Neuronal stem cell (in vitro differentiated cells): ENCODE results near the gene DNAH17.

Source experiments
- DNase-seq: peaks from one replicate; pipeline ENCODE4 v3.0.0-alpha.2; 2013; ENCODE audit warnings: low spot score
- H2AFZ ChIP-seq: one replicate; pipeline ENCODE4 v1.6.1; 2013; ENCODE audit warnings: mild to moderate bottlenecking, low read length, inconsistent platforms
- H2AK5ac ChIP-seq: 2 replicates; pipeline ENCODE4 v1.6.1; 2013; ENCODE audit warnings: low read depth, mild to moderate bottlenecking, inconsistent platforms, low read length, moderate library complexity, mixed read lengths
- H2BK120ac ChIP-seq: 2 replicates; pipeline ENCODE4 v1.6.1; 2013; ENCODE audit warnings: low read depth, mild to moderate bottlenecking, inconsistent platforms, low read length, moderate library complexity, mixed read lengths
- H2BK12ac ChIP-seq: one replicate; pipeline ENCODE4 v1.6.1; 2013; ENCODE audit warnings: low read length, inconsistent platforms
- H2BK15ac ChIP-seq: 2 replicates; pipeline ENCODE4 v1.6.1; 2013; ENCODE audit warnings: mild to moderate bottlenecking, low read length, inconsistent platforms, mixed read lengths
- H2BK5ac ChIP-seq: one replicate; pipeline ENCODE4 v1.6.1; 2013; ENCODE audit warnings: inconsistent platforms, mild to moderate bottlenecking, low read length, moderate library complexity
- H3K14ac ChIP-seq: one replicate; pipeline ENCODE4 v1.6.1; 2013; ENCODE audit warnings: low read length, inconsistent platforms
- H3K18ac ChIP-seq: 2 replicates; pipeline ENCODE4 v1.6.1; 2013; ENCODE audit warnings: low read length, inconsistent platforms
- H3K23ac ChIP-seq: 2 replicates; pipeline ENCODE4 v1.6.1; 2013; ENCODE audit warnings: low read depth, mild to moderate bottlenecking, mixed read lengths, low read length, inconsistent platforms; ENCODE audit not compliant: poor library complexity
- H3K27ac ChIP-seq: replicated peaks from 3 replicates; pipeline ENCODE4 v1.5.1; 2013; ENCODE audit warnings: low read length, inconsistent platforms
- H3K27me3 ChIP-seq, 3 experiments: 2 replicates each; pipeline ENCODE4 v1.6.1; 2013; ENCODE audit warnings: low read length in 3 of 3, mild to moderate bottlenecking in 2 of 3, inconsistent platforms in 1 of 3, low read depth in 1 of 3, mixed read lengths in 1 of 3, moderate library complexity in 1 of 3; ENCODE audit not compliant: control insufficient read depth in 3 of 3, insufficient read depth in 3 of 3
- H3K36me3 ChIP-seq, 2 donors: replicated peaks in 1 of 2; 2 replicates each; pipeline ENCODE4 v1.6.1; 2013; ENCODE audit warnings: low read length in 2 of 2; ENCODE audit not compliant: control insufficient read depth in 2 of 2, insufficient read depth in 2 of 2
- H3K4ac ChIP-seq: 2 replicates; pipeline ENCODE4 v1.6.1; 2013; ENCODE audit warnings: inconsistent platforms, mild to moderate bottlenecking, low read length, moderate library complexity
- H3K4me1 ChIP-seq, 2 donors: 1 replicate in 1 of 2; 2 replicates in 1 of 2; pipeline ENCODE4 v1.6.1; 2013; ENCODE audit warnings: low read length in 2 of 2, low read depth in 1 of 2; ENCODE audit not compliant: control insufficient read depth in 2 of 2, insufficient read depth in 1 of 2
- H3K4me2 ChIP-seq: one replicate; pipeline ENCODE4 v1.6.1; 2013; ENCODE audit warnings: mild to moderate bottlenecking, low read length, inconsistent platforms; ENCODE audit not compliant: insufficient read depth, poor library complexity, severe bottlenecking
- H3K4me3 ChIP-seq, 2 donors: 2 replicates each; pipeline ENCODE4 v1.5.1; 2013; ENCODE audit warnings: low read length in 2 of 2, mild to moderate bottlenecking in 2 of 2, inconsistent platforms in 1 of 2, moderate library complexity in 1 of 2
- H3K79me1 ChIP-seq: one replicate; pipeline ENCODE4 v1.6.1; 2013; ENCODE audit warnings: low read depth, mild to moderate bottlenecking, inconsistent platforms, low read length, moderate library complexity
- H3K9ac ChIP-seq: one replicate; pipeline ENCODE4 v1.6.1; 2013; ENCODE audit warnings: mild to moderate bottlenecking, low read depth, low read length, inconsistent platforms; ENCODE audit not compliant: poor library complexity
- H3K9me3 ChIP-seq, 2 donors: replicated peaks in 1 of 2; 2 replicates each; pipeline versions ENCODE3 to v1.6.1; 2013; ENCODE audit warnings: low read length in 2 of 2, mild to moderate bottlenecking in 2 of 2, inconsistent platforms in 1 of 2, low read depth in 1 of 2, mixed read lengths in 1 of 2, moderate library complexity in 1 of 2; ENCODE audit not compliant: control insufficient read depth in 2 of 2, insufficient read depth in 1 of 2
- H4K8ac ChIP-seq: one replicate; pipeline ENCODE4 v1.6.1; 2013; ENCODE audit warnings: low read depth, mild to moderate bottlenecking, inconsistent platforms, low read length, moderate library complexity
- H4K91ac ChIP-seq: one replicate; pipeline ENCODE4 v1.6.1; 2013; ENCODE audit warnings: low read length, low read depth, mild to moderate bottlenecking, inconsistent platforms; ENCODE audit not compliant: poor library complexity
- WGBS, 2 donors: extraction: QIAGEN DNeasy Blood & Tissue Kit; methylation state at CpG; one replicate each; pipeline ENCODE4 v1.1.7; 2013; ENCODE audit warnings: missing lambda C conversion rate in 2 of 2, mixed read lengths in 1 of 2; ENCODE audit not compliant: insufficient read length in 2 of 2, insufficient replicate concordance in 1 of 2; ENCODE audit errors: extremely low coverage in 2 of 2; 5-methylcytosine and 5-hydroxymethylcytosine counted together

Gene DNAH17

DNA sequence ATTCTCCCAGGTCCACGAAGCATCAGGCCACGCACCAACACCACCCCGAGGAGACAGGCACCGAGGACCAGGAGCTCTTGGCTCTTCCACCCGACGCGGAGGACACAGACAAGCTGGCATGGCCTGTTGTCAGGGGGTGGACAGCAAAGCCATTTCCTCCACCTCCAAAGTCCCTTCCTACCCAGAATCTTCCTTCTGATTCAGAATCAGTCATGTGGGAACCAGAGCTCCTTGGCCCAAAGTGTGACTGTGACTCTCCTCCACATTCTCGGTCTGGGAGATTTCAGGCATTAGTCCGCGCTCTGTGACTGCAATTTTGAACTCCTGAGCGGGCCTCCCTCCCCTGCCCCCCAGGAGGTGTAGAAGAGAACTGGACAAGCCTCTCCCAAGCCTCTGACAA is 9.2 kb downstream of the DNAH17 start:
- Histone ChIP-seq H3K79me1 (no peaks in the 10 kb centered on the region), H2AFZ (no peak overlapping the region), H3K14ac (no peak overlapping the region), H2BK5ac (no peak overlapping the region), H3K4me3 (no peak overlapping the region), H3K23ac (no peak overlapping the region), H3K4me2 (no peak overlapping the region), H3K9me3 (peaks cover 0 to 2% of the 10 kb centered on the region in 2 donors), H3K36me3 (no peaks in the 10 kb centered on the region), H3K27me3 (peaks cover 0 to 26% (median 0%) of the 10 kb centered on the region in 3 experiments), H3K4me1 (no peaks in the 10 kb centered on the region), H2BK15ac (no peak overlapping the region), H3K4ac (no peak overlapping the region), H2BK120ac (no peak overlapping the region), H2BK12ac (no peak overlapping the region), H3K18ac (no peak overlapping the region), H3K27ac (no peak overlapping the region), H4K8ac (no peak overlapping the region), H2AK5ac (no peak overlapping the region), H4K91ac (no peak overlapping the region), H3K9ac (no peak overlapping the region)
- no CpG with 5 or more reads among the region's 11 CpGs for WGBS, 2 donors
- no peak for DNase-seq

DNA sequence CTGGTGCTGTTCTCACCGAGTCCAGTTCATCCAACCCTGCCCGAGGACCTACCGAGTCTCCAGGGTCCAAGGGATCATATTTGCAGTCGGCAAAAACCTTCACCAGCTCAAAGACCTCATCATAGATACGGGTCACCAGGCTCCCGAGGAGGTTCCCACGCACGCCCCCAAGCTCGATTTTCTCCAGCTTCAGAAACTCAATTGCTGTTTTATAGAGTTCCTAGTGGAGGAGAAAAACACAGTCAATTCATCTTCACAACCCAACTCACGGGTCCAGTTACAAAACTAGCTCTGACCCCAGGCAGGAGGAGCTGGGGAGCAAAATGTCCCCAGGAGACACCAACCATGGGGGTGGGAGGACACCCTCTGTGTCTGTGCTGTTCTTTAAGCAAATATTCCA is 10.2 kb downstream of the DNAH17 start:
- Histone ChIP-seq H2BK12ac (no peak overlapping the region), H2AFZ (no peak overlapping the region), H4K8ac (no peak overlapping the region), H2BK120ac (no peak overlapping the region), H3K4me3 (no peak overlapping the region), H3K27me3 (peaks cover 0 to 26% (median 0%) of the 10 kb centered on the region in 3 experiments), H3K18ac (no peak overlapping the region), H2BK15ac (no peak overlapping the region), H2BK5ac (no peak overlapping the region), H4K91ac (no peak overlapping the region), H3K4me1 (no peaks in the 10 kb centered on the region), H3K23ac (no peak overlapping the region), H3K14ac (no peak overlapping the region), H3K9ac (no peak overlapping the region), H3K9me3 (peaks cover 0 to 2% of the 10 kb centered on the region in 2 donors), H3K36me3 (no peaks in the 10 kb centered on the region), H3K79me1 (no peaks in the 10 kb centered on the region), H2AK5ac (no peak overlapping the region), H3K4me2 (no peak overlapping the region), H3K4ac (no peak overlapping the region), H3K27ac (no peak overlapping the region)
- DNase-seq: no peak
- no CpG with 5 or more reads among the region's 10 CpGs for WGBS, 2 donors

DNA sequence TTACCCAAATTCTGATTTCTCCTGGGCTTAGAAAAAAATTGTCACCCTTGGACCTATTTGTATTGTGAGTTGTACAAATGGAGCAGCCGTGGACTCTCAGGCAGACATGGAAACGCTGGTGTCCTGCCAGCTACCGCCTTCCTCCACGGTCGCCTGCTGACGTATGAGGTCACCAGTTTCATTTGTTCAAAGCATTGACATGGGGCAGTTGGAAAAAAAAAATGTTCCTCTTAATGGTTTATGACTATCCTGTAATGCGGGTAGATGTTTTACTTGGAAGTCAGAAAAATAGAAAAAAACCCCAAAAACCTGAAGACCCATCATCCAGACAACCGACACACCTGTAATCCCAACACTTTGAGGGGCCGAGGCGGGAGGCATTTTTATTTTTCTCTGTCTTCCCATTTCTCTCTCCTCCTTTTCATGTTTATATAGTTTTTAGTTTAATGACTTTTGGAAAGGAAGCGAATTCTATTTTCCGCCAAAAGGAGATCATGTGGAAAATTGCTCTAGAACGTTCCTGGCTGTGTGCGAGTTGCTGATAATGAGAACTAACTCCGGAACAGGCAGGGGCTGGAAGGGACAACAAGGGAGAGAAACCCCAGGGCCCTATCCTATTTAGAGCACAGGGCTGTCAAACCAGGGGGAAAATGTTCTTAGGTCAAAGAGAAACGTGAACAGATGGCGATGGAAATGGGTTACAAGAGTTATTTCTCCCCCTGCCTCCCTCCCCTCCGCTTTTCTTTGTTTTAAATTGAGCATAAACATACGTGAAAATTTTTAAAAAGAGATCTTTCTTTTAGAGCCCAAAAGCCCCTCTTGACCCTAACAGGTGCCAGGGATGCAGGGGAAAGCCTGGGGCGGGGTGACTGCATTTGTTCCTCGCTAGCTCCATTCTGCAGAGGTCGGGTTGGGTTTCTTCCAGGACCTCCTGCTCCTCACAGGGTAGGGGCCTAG is 13.7 kb downstream of the DNAH17 start:
- Histone ChIP-seq H3K27ac (no peak overlapping the region), H3K4ac (no peak overlapping the region)
- WGBS, 2 donors: no CpG with 5 or more reads among the region's 22 CpGs

DNA sequence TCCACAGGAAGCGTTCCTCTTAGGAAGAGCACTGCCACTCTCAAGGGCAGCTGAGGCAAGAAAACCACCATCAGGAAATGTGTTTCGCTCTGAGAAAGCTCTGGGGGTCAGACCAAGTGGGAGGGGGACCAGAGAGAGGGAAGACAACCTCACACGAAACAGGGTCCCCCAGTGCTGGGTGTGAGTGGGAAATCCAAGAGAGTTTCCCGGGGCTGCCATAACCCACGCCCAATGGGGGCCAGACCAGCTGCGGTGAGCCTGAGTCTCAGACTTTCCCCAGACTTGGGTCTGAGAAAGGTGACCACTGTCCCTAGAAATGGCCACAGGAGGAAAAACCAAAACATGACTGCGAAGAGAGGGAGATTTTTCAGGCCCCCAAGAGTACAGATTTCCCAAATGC is 14.5 kb downstream of the DNAH17 start:
- peaks cover 0 to 2% of the 10 kb centered on the region in 2 donors for H3K9me3 ChIP-seq
- H2BK12ac ChIP-seq: no peak overlapping the region
- H3K4me2 ChIP-seq: no peak overlapping the region
- no peak overlapping the region for H3K14ac ChIP-seq
- no peak overlapping the region for H3K4me3 ChIP-seq
- no peaks in the 10 kb centered on the region for H3K4me1 ChIP-seq
- H2BK120ac ChIP-seq: no peak overlapping the region
- no peak overlapping the region for H2BK5ac ChIP-seq
- WGBS, 2 donors: no CpG with 5 or more reads among the region's 7 CpGs
- no peak overlapping the region for H3K9ac ChIP-seq
- no peak overlapping the region for H3K27ac ChIP-seq
- DNase-seq: no peak
- no peak overlapping the region for H4K8ac ChIP-seq
- H3K79me1 ChIP-seq: no peaks in the 10 kb centered on the region
- no peak overlapping the region for H3K4ac ChIP-seq
- no peak overlapping the region for H4K91ac ChIP-seq
- no peak overlapping the region for H2BK15ac ChIP-seq
- no peak overlapping the region for H3K23ac ChIP-seq
- no peak overlapping the region for H2AK5ac ChIP-seq
- no peaks in the 10 kb centered on the region for H3K36me3 ChIP-seq
- H3K27me3 ChIP-seq: peaks cover 0 to 10% (median 2%) of the 10 kb centered on the region in 3 experiments
- no peak overlapping the region for H3K18ac ChIP-seq
- no peak overlapping the region for H2AFZ ChIP-seq

More for the DNA sequence above, 13.7 kb downstream of the DNAH17 start:
- Histone ChIP-seq H2BK5ac (no peak overlapping the region), H3K27me3 (peaks cover 0 to 14% (median 2%) of the 10 kb centered on the region in 3 experiments), H2BK120ac (no peak overlapping the region), H2AFZ (no peak overlapping the region), H2BK12ac (no peak overlapping the region), H3K4me1 (no peaks in the 10 kb centered on the region), H3K14ac (no peak overlapping the region), H3K36me3 (no peaks in the 10 kb centered on the region), H3K4me2 (no peak overlapping the region), H3K9ac (no peak overlapping the region), H3K18ac (no peak overlapping the region), H4K91ac (no peak overlapping the region), H3K79me1 (no peaks in the 10 kb centered on the region), H2AK5ac (no peak overlapping the region), H4K8ac (no peak overlapping the region), H2BK15ac (no peak overlapping the region), H3K9me3 (peaks cover 0 to 2% of the 10 kb centered on the region in 2 donors), H3K23ac (no peak overlapping the region), H3K4me3 (no peak overlapping the region)
- DNase-seq: no peak
